Choroid plexus epithelial cell (primary cell): ENCODE measurements around the gene CILP2.
A peak's percentile ranks its signal among the peaks of the same experiment; 100 is the strongest.

Experiments
- DNase-seq: peaks from one replicate; pipeline ENCODE4 v3.0.0-alpha.2; 2010; ENCODE audit warnings: low read depth
- H3K4me3 ChIP-seq: 2 replicates; pipeline ENCODE4 v1.5.1; 2011; ENCODE audit warnings: low read depth, mild to moderate bottlenecking, control low read depth, low read length, moderate library complexity
- CTCF ChIP-seq: conservative IDR thresholded peaks from 2 replicates; pipeline ENCODE4 v1.5.1; 2011; ENCODE audit warnings: low read depth, mild to moderate bottlenecking, control low read depth, inconsistent platforms, low read length, moderate library complexity

CILP2 gene

GRCh38 chr19:19506592-19506991 lies 31.5 kb upstream of the CILP2 start:
- no peak for TF ChIP-seq CTCF
- DNase-seq: no peak

GRCh38 chr19:19507354-19507753 lies 30.7 kb upstream of the CILP2 start:
- TF ChIP-seq CTCF: no peak
- DNase-seq: no peak
- no peak overlapping the region for H3K4me3 ChIP-seq

More at GRCh38 chr19:19506592-19506991, 31.5 kb upstream of the CILP2 start:
- H3K4me3 ChIP-seq: no peak overlapping the region

GRCh38 chr19:19508217-19508616 lies 29.8 kb upstream of the CILP2 start:
- TF ChIP-seq CTCF: no peak
- H3K4me3 ChIP-seq: no peak overlapping the region
- DNase-seq: no peak

GRCh38 chr19:19510432-19510831 lies 27.6 kb upstream of the CILP2 start:
- H3K4me3 ChIP-seq: no peak overlapping the region
- TF ChIP-seq CTCF: no peak
- DNase-seq: no peak

GRCh38 chr19:19513682-19514081 lies 24.4 kb upstream of the CILP2 start:
- no peak overlapping the region for H3K4me3 ChIP-seq
- no peak for TF ChIP-seq CTCF
- no peak for DNase-seq

- peak; percentile 75 for DNase-seq
- H3K4me3 ChIP-seq: peak overlapping the region; percentile 42
- TF ChIP-seq CTCF: no peak
Measured at GRCh38 chr19:19514215-19514657, 23.8 kb upstream of the CILP2 start.

GRCh38 chr19:19514881-19515641 lies 23.0 kb upstream of the CILP2 start, which contains the start of gene TSSK6:
TSSK6 (minus strand) TSS chr19:19515548; CDS start chr19:19515427, 121 bp downstream.
- TF ChIP-seq CTCF: no peak

More at GRCh38 chr19:19514881-19515641, 23.0 kb upstream of the CILP2 start, which contains the start of gene TSSK6:
- H3K4me3 ChIP-seq: peak within 1 kb of the TSS; percentile 64
- DNase-seq: no peak
